NB4 (cell line): ENCODE data around the gene RDH5.

ENCODE experiments used
- DNase-seq: peaks from one replicate; pipeline ENCODE4 v3.0.0; 2010; ENCODE audit warnings: low read depth
- H3K4me3 ChIP-seq: one replicate; pipeline ENCODE4 v1.5.1; 2011; ENCODE audit warnings: mild to moderate bottlenecking, low read depth, low read length, moderate library complexity
- CTCF ChIP-seq: IDR thresholded peaks from one replicate; pipeline ENCODE4 v1.5.1; 2012; ENCODE audit warnings: low read depth, low read length
- MAX ChIP-seq: IDR thresholded peaks from 2 replicates; pipeline ENCODE4 v1.6.1; 2011; ENCODE audit warnings: low read depth, low read length
- MYC ChIP-seq: IDR thresholded peaks from 2 replicates; pipeline ENCODE4 v1.6.1; 2011; ENCODE audit warnings: low read depth, low read length
- POLR2A ChIP-seq: IDR thresholded peaks from 2 replicates; pipeline ENCODE4 v1.6.1; 2011; ENCODE audit warnings: mild to moderate bottlenecking; ENCODE audit not compliant: insufficient read length; ENCODE audit errors: extremely low read depth

Gene RDH5

GRCh38 chr12:55702861-55703260, 17.3 kb upstream of the RDH5 start:
- no peak overlapping the region for H3K4me3 ChIP-seq
- DNase-seq, result no peak
- TF ChIP-seq POLR2A (no peak), MYC (no peak), MAX (no peak), CTCF (no peak)

GRCh38 chr12:55703288-55703687, 16.9 kb upstream of the RDH5 start:
- TF ChIP-seq MYC (no peak), MAX (no peak), CTCF (no peak), POLR2A (no peak)
- no peak for DNase-seq
- H3K4me3 ChIP-seq, result no peak overlapping the region

GRCh38 chr12:55703901-55704761, 16.1 kb upstream of the RDH5 start:
- no peak overlapping the region for H3K4me3 ChIP-seq
- TF ChIP-seq MYC (no peak), MAX (no peak), POLR2A (no peak), CTCF (no peak)

GRCh38 chr12:55704824-55705718, 15.1 kb upstream of the RDH5 start:
- no peak overlapping the region for H3K4me3 ChIP-seq
- TF ChIP-seq POLR2A (no peak), MAX (no peak), CTCF (no peak), MYC (no peak)
- DNase-seq, result no peak

More at GRCh38 chr12:55703901-55704761, 16.1 kb upstream of the RDH5 start:
- no peak for DNase-seq

- TF ChIP-seq MYC (no peak), POLR2A (no peak), CTCF (peak; percentile 69), MAX (no peak)
- no peak for DNase-seq
- no peak overlapping the region for H3K4me3 ChIP-seq
Observed at GRCh38 chr12:55705782-55706402, 14.3 kb upstream of the RDH5 start.
